Measurements from ENCODE around the gene CDSN.

- TF ChIP-seq EZH2phosphoT487 (IDR thresholded peaks at IDR 0.05; ENCODE audit: insufficient read depth, low read depth) (no peak), EZH2 (IDR thresholded peaks at IDR 0.05; ENCODE audit: insufficient read depth, poor library complexity, severe bottlenecking) (no peak)
Measured at GRCh38 chr6:31169123-31169857, 49.0 kb upstream of the CDSN start.

All from GM23248 (cell line).